OCI-LY3 (cell line): ENCODE measurements around the gene EIF4G3.

ENCODE experiments used
- H2AFZ ChIP-seq: fragments of 200-600, 300-600 bp; shearing (Covaris generic); 2 replicates; pipeline ENCODE4 v1.6.0; 2014; ENCODE audit warnings: antibody characterized with exemption, low read depth, low read length
- H3K27ac ChIP-seq: fragments of 200-600, 300-600 bp; sonication (generic); 2 replicates; pipeline ENCODE4 v1.5.1; 2014; ENCODE audit warnings: mild to moderate bottlenecking, low read length, moderate library complexity, mixed read lengths
- H3K27me3 ChIP-seq: fragments of 200-600, 300-600 bp; sonication (generic); 2 replicates; pipeline ENCODE4 v1.6.1; 2014; ENCODE audit warnings: low read depth, low read length, mixed read lengths
- H3K36me3 ChIP-seq: fragments of 200-600, 300-600 bp; sonication (generic); replicated peaks from 2 replicates; pipeline ENCODE3; 2014; ENCODE audit warnings: low read depth, low read length, mixed read lengths
- H3K4me1 ChIP-seq: fragments of 300-600, 200-600 bp; sonication (generic); 2 replicates; pipeline ENCODE4 v1.6.1; 2014; ENCODE audit warnings: low read length, mixed read lengths
- H3K4me2 ChIP-seq: fragments of 200-600, 300-600 bp; sonication (generic); 2 replicates; pipeline ENCODE4 v1.6.1; 2014; ENCODE audit warnings: low read length, mixed read lengths
- H3K4me3 ChIP-seq: fragments of 300-600, 200-600 bp; sonication (generic); 2 replicates; pipeline ENCODE4 v1.5.1; 2014; ENCODE audit warnings: antibody characterized with exemption, mild to moderate bottlenecking, low read length, moderate library complexity
- H3K79me2 ChIP-seq: fragments of 300-600, 200-600 bp; shearing (Covaris generic); 2 replicates; pipeline ENCODE4 v1.6.1; 2014; ENCODE audit warnings: mild to moderate bottlenecking, low read length, mixed read lengths
- H3K9ac ChIP-seq: fragments of 300-600, 200-600 bp; shearing (Covaris generic); 2 replicates; pipeline ENCODE4 v1.6.0; 2014; ENCODE audit warnings: mild to moderate bottlenecking, low read length, moderate library complexity
- H3K9me3 ChIP-seq: fragments of 200-600, 300-600 bp; shearing (Covaris generic); 2 replicates; pipeline ENCODE4 v1.6.1; 2014; ENCODE audit warnings: low read length, mixed read lengths; ENCODE audit not compliant: insufficient read depth
- H4K20me1 ChIP-seq: fragments of 200-600, 300-600 bp; sonication (generic); 2 replicates; pipeline ENCODE4 v1.6.1; 2016; ENCODE audit warnings: low read length, mixed read lengths; ENCODE audit not compliant: insufficient read depth
- CTCF ChIP-seq: fragments of 200-600, 300-600 bp; sonication (generic); IDR thresholded peaks from 2 replicates; pipeline ENCODE4 v1.5.1; 2014; ENCODE audit warnings: antibody characterized with exemption, low read length, low read depth
- EZH2phosphoT487 ChIP-seq: fragments of 200-600 bp; shearing (Covaris generic); IDR thresholded peaks from 2 replicates; pipeline ENCODE4 v1.6.1; 2018; ENCODE audit warnings: antibody characterized with exemption, mixed run types, low read depth

The EIF4G3 gene

GRCh38 chr1:20997602-20998224 lies 179.0 kb downstream of the EIF4G3 start:
- Histone ChIP-seq H2AFZ (no peak overlapping the region), H3K79me2 (no peaks in the 10 kb centered on the region), H4K20me1 (no peaks in the 10 kb centered on the region), H3K4me2 (no peak overlapping the region), H3K27ac (no peak overlapping the region), H3K27me3 (no peaks in the 10 kb centered on the region), H3K9ac (no peak overlapping the region), H3K4me3 (no peak overlapping the region), H3K4me1 (peaks cover 7% of the 10 kb centered on the region), H3K36me3 (no peaks in the 10 kb centered on the region), H3K9me3 (no peaks in the 10 kb centered on the region)
- TF ChIP-seq EZH2phosphoT487 (no peak), CTCF (no peak)

- TF ChIP-seq CTCF (no peak), EZH2phosphoT487 (no peak)
- Histone ChIP-seq H3K4me2 (no peak overlapping the region), H3K4me1 (peaks cover 12% of the 10 kb centered on the region), H3K9ac (no peak overlapping the region), H3K27me3 (no peaks in the 10 kb centered on the region), H3K79me2 (no peaks in the 10 kb centered on the region), H3K9me3 (no peaks in the 10 kb centered on the region), H3K4me3 (no peak overlapping the region), H3K27ac (no peak overlapping the region), H4K20me1 (no peaks in the 10 kb centered on the region), H3K36me3 (no peaks in the 10 kb centered on the region), H2AFZ (no peak overlapping the region)
Observed at GRCh38 chr1:20996554-20996953, 180.1 kb downstream of the EIF4G3 start.

- Histone ChIP-seq H3K79me2 (no peaks in the 10 kb centered on the region), H3K4me3 (no peak overlapping the region), H3K4me1 (peaks cover 12% of the 10 kb centered on the region), H3K27ac (no peak overlapping the region), H3K9me3 (no peaks in the 10 kb centered on the region), H3K36me3 (no peaks in the 10 kb centered on the region), H4K20me1 (no peaks in the 10 kb centered on the region), H3K4me2 (no peak overlapping the region), H3K9ac (no peak overlapping the region), H2AFZ (no peak overlapping the region), H3K27me3 (no peaks in the 10 kb centered on the region)
- no peak for TF ChIP-seq EZH2phosphoT487
- TF ChIP-seq CTCF, result no peak
Observed at GRCh38 chr1:20993716-20994575, 182.8 kb downstream of the EIF4G3 start.

- Histone ChIP-seq H3K4me3 (no peak overlapping the region), H3K79me2 (no peaks in the 10 kb centered on the region)
Observed at GRCh38 chr1:20992322-20993056, 184.2 kb downstream of the EIF4G3 start.

More at GRCh38 chr1:20992322-20993056, 184.2 kb downstream of the EIF4G3 start:
- H3K36me3 ChIP-seq, result no peaks in the 10 kb centered on the region
- H3K27ac ChIP-seq, result no peak overlapping the region
- no peak overlapping the region for H2AFZ ChIP-seq
- H3K9me3 ChIP-seq, result no peaks in the 10 kb centered on the region
- peaks cover 12% of the 10 kb centered on the region for H3K4me1 ChIP-seq
- TF ChIP-seq CTCF (no peak), EZH2phosphoT487 (no peak)
- no peaks in the 10 kb centered on the region for H3K27me3 ChIP-seq
- peak overlapping the region; percentile 45 for H3K4me2 ChIP-seq
- no peaks in the 10 kb centered on the region for H4K20me1 ChIP-seq
- H3K9ac ChIP-seq, result no peak overlapping the region
